Uterus (tissue), 4 donors: ENCODE results near the gene ARHGAP42. TPM values are rescaled to one million over a fixed set of nuclear protein-coding genes. Genes with fewer than 3 reads are reported as not detected.

ENCODE experiments used
- DNase-seq, 2 donors: peaks; one replicate each; pipeline ENCODE4 v3.0.0-alpha.2; 2019 to 2020
- H3K27ac ChIP-seq, 2 donors: fragments of 200-600 bp; sonication (generic); 1 replicate in 1 of 2; 2 replicates in 1 of 2; pipeline ENCODE4 v1.5.1; 2016 to 2018
- H3K27me3 ChIP-seq, 2 donors: fragments of 200-600 bp; sonication (generic); one replicate each; pipeline ENCODE4 v1.5.1; 2018 to 2019; ENCODE audit warnings: control low read depth in 1 of 2
- H3K36me3 ChIP-seq, 2 donors: fragments of 200-600 bp; sonication (generic); one replicate each; pipeline ENCODE4 v1.5.1; 2019; ENCODE audit warnings: control low read depth in 1 of 2
- H3K4me1 ChIP-seq, 2 donors: fragments of 200-600 bp; sonication (generic); one replicate each; pipeline ENCODE4 v1.5.1; 2018 to 2019; ENCODE audit warnings: control low read depth in 1 of 2
- H3K4me3 ChIP-seq, 2 donors: fragments of 200-600 bp; sonication (generic); 1 replicate in 1 of 2; 2 replicates in 1 of 2; pipeline ENCODE4 v1.5.1; 2018 to 2019; ENCODE audit warnings: mild to moderate bottlenecking in 1 of 2
- H3K9me3 ChIP-seq, 2 donors: fragments of 200-600 bp; sonication (generic); one replicate each; pipeline ENCODE4 v1.5.1; 2019; ENCODE audit warnings: control low read depth in 1 of 2
- POLR2A ChIP-seq, 2 donors: fragments of 450-650 bp; IDR thresholded peaks; one replicate each; pipeline ENCODE4 v1.6.1; 2016; ENCODE audit warnings: antibody characterized with exemption in 2 of 2, mild to moderate bottlenecking in 1 of 2, moderate library complexity in 1 of 2
- intact Hi-C: fragments of 100-400 bp; cut with DNase I; formaldehyde crosslinking; loops from one replicate; pipeline ENCODE4 v1.15.1; 2023; ENCODE audit warnings: low total_unique reads
- total RNA-seq, 4 donors: library from RNA; depleted of rRNA in 3 of 4; stranded (reverse); fragments of >200 nt in 3 of 4; gene quantifications; one replicate each; pipeline versions ENCODE4 v1.1.0 to v1.2.4, GENCODE V29; 2014 to 2023
- TF ChIP-seq, protein P1 (sequence below), 4 experiments: fragments of 200-600 bp in 2 of 4; fragments of 450-650 bp in 2 of 4; sonication (generic) in 2 of 4; IDR thresholded peaks; one replicate each; pipeline ENCODE4 v1.5.1; 2016 to 2019; ENCODE audit warnings: antibody characterized with exemption in 4 of 4, mild to moderate bottlenecking in 2 of 4, moderate library complexity in 1 of 4
- donor health status: DM: yes; HTN: yes; CAD: no.

ARHGAP42 gene
- total RNA-seq, 4 donors from 2014 or later, result 10.2 to 51.6 (median 21.1) TPM

GRCh38 chr11:100942016-100942415 lies 254.9 kb downstream of the ARHGAP42 start:
- intact Hi-C loops, result no loop called here
- no peak for TF ChIP-seq POLR2A (IDR thresholded peaks at IDR 0.05)
- TF ChIP-seq, protein P1, sequence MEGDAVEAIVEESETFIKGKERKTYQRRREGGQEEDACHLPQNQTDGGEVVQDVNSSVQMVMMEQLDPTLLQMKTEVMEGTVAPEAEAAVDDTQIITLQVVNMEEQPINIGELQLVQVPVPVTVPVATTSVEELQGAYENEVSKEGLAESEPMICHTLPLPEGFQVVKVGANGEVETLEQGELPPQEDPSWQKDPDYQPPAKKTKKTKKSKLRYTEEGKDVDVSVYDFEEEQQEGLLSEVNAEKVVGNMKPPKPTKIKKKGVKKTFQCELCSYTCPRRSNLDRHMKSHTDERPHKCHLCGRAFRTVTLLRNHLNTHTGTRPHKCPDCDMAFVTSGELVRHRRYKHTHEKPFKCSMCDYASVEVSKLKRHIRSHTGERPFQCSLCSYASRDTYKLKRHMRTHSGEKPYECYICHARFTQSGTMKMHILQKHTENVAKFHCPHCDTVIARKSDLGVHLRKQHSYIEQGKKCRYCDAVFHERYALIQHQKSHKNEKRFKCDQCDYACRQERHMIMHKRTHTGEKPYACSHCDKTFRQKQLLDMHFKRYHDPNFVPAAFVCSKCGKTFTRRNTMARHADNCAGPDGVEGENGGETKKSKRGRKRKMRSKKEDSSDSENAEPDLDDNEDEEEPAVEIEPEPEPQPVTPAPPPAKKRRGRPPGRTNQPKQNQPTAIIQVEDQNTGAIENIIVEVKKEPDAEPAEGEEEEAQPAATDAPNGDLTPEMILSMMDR (IDR thresholded peaks at IDR 0.05), result no peak
- no peak for DNase-seq
- Histone ChIP-seq H3K9me3 (no peaks in the 10 kb centered on the region), H3K4me1 (no peaks in the 10 kb centered on the region), H3K27ac (no peak overlapping the region), H3K27me3 (no peaks in the 10 kb centered on the region), H3K36me3 (no peaks in the 10 kb centered on the region), H3K4me3 (no peak overlapping the region)

GRCh38 chr11:100948936-100949335 lies 261.8 kb downstream of the ARHGAP42 start:
- Histone ChIP-seq H3K4me3 (no peak overlapping the region), H3K27me3 (no peaks in the 10 kb centered on the region), H3K36me3 (no peaks in the 10 kb centered on the region), H3K27ac (no peak overlapping the region), H3K9me3 (no peaks in the 10 kb centered on the region), H3K4me1 (no peaks in the 10 kb centered on the region)
- TF ChIP-seq, protein P1 (IDR thresholded peaks at IDR 0.05), result no peak
- TF ChIP-seq POLR2A (IDR thresholded peaks at IDR 0.05), result no peak
- no peak for DNase-seq
- intact Hi-C loops, result no loop called here

- no peaks in the 10 kb centered on the region for H3K36me3 ChIP-seq
- no peak overlapping the region for H3K4me3 ChIP-seq
- intact Hi-C loops, result no loop called here
- TF ChIP-seq, protein P1 (IDR thresholded peaks at IDR 0.05), result no peak
- TF ChIP-seq POLR2A (IDR thresholded peaks at IDR 0.05), result no peak
- DNase-seq, result no peak
- H3K27ac ChIP-seq, result no peak overlapping the region
- no peaks in the 10 kb centered on the region for H3K4me1 ChIP-seq
- H3K9me3 ChIP-seq, result no peaks in the 10 kb centered on the region
- H3K27me3 ChIP-seq, result no peaks in the 10 kb centered on the region
These were observed 262.4 kb downstream of the ARHGAP42 start for GRCh38 chr11:100949443-100949842.

DNA sequence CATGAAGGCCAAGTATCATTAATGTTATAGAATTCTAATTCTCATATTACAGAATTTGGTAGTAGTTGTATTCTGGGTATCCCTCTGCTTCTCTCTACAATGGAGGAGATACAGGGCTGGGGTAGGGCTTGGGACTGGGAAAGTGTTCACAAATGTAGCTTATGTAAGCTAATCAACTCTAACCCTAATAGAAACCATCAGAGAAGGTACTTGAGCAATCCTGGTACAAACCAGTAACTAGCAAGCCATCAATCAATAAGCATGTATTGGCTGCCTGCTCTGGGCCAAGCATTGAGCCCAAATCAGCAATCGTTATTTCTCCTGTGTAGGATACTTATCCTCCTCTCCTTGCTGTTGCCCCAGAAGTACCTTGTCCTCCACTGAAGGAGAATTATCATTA lies 268.2 kb downstream of the ARHGAP42 start:
- no peak for DNase-seq
- no peak overlapping the region for H3K4me3 ChIP-seq
- no peaks in the 10 kb centered on the region for H3K36me3 ChIP-seq
- H3K9me3 ChIP-seq, result no peaks in the 10 kb centered on the region
- no peak overlapping the region for H3K27ac ChIP-seq
- no peaks in the 10 kb centered on the region for H3K27me3 ChIP-seq
- TF ChIP-seq POLR2A (IDR thresholded peaks at IDR 0.05), result no peak
- TF ChIP-seq, protein P1 (IDR thresholded peaks at IDR 0.05), result no peak
- intact Hi-C loops, result no loop called here
- H3K4me1 ChIP-seq, result no peaks in the 10 kb centered on the region

DNA sequence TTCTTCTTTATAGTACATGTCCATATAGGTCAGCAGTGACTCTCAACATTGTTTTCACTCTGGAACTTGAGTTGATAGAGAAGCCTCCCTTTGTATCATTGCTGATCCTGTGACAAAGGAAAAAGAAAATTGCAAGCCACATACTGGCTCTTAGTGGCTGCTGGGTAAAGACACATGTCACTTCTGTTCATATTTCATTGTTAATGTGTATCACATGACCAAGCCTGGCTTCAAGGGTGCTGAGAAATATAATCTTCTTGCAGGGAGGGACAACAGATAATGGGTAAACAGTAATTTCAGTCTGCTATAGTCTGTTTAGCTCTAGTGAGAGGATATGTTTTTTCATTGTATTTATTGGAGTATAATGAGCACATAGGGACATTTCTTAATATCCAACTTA lies 269.3 kb downstream of the ARHGAP42 start:
- no peaks in the 10 kb centered on the region for H3K9me3 ChIP-seq
- TF ChIP-seq POLR2A (IDR thresholded peaks at IDR 0.05), result no peak
- TF ChIP-seq, protein P1 (IDR thresholded peaks at IDR 0.05), result no peak
- DNase-seq, result no peak
- no peak overlapping the region for H3K27ac ChIP-seq
- H3K27me3 ChIP-seq, result no peaks in the 10 kb centered on the region
- no peak overlapping the region for H3K4me3 ChIP-seq
- H3K36me3 ChIP-seq, result no peaks in the 10 kb centered on the region
- no peaks in the 10 kb centered on the region for H3K4me1 ChIP-seq
- intact Hi-C loops, result no loop called here
